CD4-positive, alpha-beta T cell treated with Interleukin-15 for 4 hours (primary cell): ENCODE measurements around the gene SPEM2.
A peak's percentile ranks its signal among the peaks of the same experiment; 100 is the strongest.

ENCODE experiments used
- DNase-seq: peaks from one replicate; pipeline ENCODE4 v3.0.0-alpha.2; 2020; ENCODE audit warnings: low spot score

SPEM2 gene

DNA sequence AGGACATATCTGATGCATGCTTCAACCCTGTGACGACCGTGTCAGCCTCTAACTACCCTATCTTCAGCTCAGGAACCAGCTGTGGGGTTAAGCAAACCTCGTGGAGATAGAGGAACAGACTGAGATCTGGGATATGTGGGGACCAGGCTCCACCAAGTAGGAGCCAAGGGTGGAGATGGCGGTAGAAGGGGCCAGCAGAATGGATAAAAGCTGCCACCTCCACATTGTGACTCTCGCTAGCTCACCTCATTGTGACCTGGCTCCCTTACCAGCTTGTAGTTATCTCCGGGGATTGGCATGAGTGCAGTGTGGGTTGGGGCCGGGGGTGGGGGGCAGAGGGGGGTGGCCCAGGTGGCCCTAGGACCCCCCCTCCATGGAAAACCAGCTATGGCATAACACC is at the start of gene SPEM2:
Gene SPEM2 (plus strand): TSS at position 301 of the 400 bp plus-strand sequence. CDS start 73 bp downstream, at position 374.
- no peak for DNase-seq

DNA sequence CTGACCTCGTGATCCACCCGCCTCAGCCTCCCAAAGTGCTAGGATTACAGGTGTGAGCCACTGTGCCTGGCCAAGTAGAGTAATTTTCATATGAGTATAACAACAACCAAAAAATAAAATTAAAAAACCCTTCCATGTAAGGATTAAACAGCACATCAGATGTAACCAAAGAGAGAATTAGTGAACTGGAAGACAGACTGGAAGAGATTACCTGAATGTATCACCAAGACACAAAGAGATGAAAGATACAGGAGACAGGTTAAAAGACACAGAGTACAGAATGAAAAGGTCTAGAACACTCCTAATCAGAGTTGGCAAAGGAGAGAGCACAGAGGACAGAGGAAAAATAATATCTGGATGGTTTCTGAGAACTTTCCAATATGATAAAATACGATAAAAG is 46.3 kb upstream of the SPEM2 start:
- no peak for DNase-seq

DNA sequence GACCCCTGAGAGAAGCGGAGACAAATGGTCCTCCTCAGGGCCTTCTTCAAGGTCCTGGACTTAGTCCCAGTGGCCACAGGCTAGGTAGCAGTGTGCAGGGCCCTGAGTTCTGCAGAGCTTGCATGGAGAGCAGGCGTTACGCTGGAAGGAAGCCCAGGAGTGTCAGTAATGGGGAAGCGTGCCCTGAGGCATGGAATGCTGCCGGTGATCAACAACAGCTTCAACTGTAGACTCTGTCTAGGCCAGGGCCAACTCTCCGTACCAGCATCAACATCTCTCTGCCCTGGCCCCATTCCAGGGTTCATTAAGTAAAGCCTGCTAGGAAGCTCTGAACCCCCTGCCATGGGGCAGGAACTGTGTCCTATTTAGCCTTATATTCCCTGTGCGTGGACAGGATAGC is 45.1 kb upstream of the SPEM2 start:
- DNase-seq = no peak

DNA sequence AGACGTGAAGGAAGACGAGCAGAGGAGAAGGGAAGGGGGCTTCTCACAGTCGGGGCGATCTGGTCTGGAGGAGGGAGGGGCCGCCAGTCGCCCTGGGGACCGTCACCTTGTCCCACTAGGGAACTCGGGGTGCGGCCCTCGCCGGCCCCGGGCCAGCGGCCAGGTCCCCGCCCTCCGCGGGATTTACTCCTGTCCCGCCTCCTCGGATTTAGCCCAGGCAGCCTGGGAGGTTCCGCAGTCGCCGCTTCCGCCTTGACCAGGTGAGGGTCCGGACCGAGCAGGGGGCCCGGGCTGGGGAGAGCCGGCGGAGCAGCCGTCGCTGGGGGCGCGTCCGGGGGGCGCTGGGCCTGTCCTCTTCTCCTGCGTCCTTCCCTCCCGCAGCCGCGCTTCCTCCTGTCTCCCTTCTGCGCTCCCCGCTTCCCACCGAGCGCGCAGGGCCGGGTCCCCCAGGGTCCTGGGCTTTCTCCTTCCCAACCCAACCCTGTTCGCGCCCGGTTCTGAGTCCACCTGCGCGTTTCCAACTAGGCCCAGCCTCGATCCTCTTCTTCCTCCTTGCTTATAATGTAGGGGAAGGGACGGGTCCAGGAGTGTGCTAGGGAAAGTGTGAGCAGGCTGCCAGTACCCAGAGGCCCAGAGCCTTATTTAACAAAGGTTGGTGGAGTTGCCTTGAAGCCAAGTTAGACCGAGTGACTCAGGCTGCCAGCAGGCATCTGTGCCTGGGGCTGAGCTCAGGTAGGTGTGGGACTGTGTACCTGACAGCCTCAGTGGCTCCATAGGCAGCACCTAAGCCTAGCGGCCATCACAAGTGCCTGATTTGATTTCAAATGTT is 44.3 kb upstream of the SPEM2 start, which contains the start of gene TNK1:
Gene TNK1 (plus strand): TSS at position 235 of the 829 bp plus-strand sequence. CDS start 1,838 bp downstream, outside the sequence.
- no peak for DNase-seq

DNA sequence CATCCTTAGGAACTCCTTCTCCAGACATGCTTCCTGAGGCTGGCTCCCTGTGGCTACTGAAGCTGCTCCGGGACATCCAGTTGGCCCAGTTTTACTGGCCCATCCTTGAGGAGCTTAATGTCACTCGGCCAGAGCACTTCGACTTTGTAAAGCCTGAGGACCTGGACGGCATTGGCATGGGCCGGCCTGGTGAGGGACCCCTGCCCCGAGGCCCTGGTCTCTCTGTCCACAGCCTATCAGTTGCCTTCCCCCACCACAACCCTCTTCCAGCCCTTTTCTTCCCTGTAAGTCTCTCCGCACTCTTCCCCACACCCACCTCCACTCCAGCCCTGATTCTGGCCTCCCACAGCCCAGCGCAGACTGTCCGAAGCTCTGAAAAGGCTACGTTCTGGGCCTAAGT is 42.5 kb upstream of the SPEM2 start:
- no peak for DNase-seq

DNA sequence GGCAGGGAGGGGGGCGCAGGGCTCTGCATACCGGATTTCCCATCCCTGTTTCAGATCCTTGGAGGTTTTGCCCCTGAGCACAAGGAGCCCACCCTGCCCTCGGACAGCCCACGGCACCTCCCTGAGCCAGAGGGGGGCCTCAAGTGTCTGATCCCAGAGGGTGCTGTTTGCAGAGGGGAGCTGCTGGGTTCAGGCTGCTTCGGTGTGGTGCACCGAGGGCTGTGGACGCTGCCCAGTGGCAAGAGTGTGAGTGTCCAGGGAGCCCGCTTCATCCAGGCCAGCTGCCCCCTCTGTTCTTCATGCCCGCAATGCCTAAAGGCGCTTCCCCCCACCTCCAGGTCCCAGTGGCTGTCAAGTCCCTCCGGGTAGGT is 42.1 kb upstream of the SPEM2 start:
- DNase-seq = no peak

DNA sequence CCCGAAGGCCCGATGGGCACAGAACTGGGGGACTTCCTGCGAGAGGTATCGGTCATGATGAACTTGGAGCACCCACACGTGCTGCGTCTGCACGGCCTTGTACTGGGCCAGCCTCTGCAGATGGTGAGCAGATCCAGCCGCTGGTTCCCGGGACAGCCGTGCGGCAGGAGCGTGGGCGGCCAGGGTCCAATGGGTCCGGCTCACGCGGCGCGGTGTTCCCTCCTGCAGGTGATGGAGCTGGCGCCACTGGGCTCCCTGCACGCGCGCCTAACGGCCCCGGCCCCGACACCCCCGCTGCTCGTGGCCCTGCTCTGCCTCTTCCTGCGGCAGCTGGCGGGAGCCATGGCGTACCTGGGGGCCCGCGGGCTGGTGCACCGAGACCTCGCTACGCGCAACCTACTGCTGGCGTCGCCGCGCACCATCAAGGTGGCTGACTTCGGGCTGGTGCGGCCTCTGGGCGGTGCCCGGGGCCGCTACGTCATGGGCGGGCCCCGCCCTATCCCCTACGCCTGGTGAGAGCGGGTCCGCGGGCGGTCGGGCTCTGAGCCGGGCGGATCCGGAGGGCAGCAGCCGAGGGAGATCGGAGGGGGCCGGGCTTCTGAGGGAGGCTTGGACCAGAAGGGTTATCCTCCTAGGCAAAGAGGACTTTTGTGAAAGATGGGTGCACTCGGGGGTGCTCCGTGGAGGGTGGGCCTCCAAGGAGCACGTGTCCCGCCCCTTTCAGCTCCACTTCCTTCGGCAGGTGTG is 41.5 kb upstream of the SPEM2 start:
- DNase-seq = peak; percentile 74

DNA sequence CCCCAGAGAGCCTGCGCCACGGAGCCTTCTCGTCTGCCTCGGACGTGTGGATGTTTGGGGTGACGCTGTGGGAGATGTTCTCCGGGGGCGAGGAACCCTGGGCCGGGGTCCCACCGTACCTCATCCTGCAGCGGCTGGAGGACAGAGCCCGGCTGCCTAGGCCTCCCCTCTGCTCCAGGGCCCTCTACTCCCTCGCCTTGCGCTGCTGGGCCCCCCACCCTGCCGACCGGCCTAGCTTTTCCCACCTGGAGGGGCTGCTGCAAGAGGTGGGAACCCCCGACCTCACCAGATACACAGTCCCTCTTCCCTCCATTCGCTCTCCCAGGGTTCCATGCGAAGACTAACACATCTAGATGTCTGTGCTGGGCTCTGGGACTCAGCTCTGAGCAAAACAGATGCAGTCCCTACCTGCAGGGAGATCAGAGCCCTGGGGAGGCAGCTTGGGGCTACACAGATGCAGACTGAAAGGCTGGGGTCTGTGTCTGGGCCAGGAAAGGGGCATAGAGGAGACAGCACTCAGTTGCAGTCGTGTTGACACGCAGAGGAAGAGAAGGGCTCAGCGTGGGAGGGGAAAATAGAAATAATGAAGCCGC is 40.8 kb upstream of the SPEM2 start:
- DNase-seq = no peak

DNA sequence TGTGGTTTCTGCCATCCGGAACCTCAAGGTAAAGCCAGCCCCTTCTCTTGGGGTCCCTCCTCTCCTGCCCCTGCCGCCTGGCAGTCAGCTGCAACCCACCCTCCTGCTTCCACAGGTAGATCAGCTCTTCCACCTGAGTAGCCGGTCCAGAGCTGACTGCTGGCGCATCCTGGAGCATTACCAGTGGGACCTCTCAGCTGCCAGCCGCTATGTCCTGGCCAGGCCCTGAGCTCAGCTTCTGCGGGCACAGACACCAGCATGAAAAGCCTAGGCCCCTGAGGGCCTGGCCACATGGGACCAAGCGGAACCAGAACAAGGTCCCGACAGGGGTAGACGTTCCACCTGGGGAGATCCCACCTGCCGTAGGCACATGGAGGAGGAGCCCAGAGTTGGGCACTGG is 36.6 kb upstream of the SPEM2 start:
- DNase-seq = no peak

DNA sequence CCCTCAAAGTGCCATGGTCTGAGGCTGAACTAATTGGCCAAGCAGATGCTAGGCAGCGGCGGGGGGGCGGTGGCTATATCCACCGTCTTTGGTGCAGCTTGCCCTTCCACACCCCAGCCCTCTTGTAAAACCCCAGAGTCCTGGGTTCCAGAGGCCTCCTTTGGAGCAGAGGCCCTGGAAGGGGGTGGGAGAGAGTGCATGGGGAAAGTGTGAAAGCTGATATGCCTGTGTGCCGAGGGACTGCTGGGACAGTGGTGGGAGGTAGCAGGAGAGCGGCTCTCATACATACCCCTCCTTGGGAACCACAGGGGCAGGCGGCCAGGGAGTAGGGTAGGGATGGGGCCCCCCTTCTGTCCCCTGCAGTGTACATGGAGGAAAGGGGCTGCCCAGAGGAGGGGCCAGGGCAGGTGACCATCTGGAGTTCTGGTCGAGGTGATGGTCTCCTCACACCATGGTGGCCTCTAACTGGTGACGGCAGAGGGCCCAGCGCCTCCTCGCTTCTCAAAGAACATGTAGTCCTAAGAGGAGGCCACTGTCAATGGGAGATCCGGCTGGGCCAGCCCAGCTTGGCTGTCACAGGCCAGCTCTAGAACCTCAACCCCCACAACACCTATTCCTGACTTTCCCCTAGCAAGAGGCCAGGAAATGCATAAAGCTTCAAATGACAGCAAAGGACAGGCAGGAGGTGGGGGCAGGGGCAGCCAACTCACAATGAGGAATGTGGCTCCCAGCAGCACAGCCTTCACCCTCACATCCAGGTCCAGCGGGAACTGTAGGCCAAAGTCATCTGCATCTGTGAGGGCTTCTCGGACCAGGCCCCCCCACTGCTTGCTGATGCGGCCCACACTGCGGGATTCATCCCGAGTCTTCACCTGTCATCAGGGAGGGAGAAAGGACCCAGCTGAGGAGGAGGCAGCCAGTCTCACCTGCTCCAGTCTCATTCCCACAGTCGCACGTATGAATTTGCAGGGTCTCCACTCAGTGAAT is 35.2 kb upstream of the SPEM2 start:
- no peak for DNase-seq

DNA sequence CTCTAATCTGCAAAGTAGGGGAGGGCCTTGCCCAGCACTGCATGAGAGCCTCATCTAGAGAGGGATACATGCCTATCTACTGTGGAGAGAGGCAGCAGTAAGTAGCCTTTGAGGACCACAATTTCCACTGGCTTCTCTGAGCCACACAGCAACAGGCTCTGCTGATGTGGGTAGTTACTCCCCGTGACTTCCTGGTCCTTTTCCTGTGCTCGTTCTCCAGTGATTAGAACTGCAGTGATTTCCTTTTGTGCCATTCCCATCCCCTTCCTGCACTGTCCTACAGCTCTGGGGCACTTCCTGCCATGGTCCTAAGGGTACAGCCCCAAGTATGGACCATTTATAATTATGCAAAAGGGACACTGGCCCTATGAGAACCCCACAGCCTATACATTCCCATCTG is 34.1 kb upstream of the SPEM2 start:
- no peak for DNase-seq

DNA sequence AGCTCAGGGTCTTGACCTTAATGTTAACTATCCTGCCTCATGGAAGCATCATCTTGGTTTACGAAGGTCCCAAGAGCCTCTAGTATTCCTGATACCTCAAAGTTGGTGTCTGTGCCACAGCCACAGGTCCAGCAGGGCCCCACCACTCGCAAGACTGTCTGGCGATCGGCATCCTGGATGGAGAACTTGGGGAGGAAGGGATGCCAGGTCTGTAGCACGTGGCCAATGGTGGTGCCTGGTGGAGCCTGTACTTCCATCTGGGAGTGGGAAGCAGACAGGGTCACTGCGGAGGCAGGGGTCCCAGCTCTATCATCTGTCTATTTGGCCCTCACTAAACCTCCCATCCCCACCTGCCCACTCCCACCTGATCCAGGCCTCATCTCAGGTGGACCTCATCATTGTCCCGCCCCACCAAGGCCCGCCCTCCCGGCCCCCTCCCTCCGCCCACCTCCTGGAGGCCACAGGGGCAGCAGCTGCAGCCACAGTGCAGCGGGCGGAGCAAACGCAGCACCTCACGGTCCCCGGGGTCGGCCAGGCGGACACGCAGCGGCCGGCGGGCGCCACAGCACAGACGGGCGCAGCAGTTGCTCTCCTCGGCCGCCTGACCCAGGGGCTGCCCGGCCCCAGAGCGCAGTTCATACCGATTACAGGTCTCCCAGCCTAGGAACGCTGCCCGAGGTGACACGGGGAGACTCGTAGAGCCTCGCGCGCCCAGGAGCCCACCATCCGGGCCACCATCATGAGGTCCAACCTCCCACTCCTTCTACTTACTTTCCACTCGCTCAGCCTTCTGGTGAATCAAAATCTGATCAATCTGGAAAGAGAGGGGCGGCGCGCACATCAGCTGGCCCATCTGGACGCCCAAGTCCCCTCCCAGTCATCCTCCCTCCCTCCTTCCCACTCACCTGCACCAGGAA is 32.5 kb upstream of the SPEM2 start:
- no peak for DNase-seq

DNA sequence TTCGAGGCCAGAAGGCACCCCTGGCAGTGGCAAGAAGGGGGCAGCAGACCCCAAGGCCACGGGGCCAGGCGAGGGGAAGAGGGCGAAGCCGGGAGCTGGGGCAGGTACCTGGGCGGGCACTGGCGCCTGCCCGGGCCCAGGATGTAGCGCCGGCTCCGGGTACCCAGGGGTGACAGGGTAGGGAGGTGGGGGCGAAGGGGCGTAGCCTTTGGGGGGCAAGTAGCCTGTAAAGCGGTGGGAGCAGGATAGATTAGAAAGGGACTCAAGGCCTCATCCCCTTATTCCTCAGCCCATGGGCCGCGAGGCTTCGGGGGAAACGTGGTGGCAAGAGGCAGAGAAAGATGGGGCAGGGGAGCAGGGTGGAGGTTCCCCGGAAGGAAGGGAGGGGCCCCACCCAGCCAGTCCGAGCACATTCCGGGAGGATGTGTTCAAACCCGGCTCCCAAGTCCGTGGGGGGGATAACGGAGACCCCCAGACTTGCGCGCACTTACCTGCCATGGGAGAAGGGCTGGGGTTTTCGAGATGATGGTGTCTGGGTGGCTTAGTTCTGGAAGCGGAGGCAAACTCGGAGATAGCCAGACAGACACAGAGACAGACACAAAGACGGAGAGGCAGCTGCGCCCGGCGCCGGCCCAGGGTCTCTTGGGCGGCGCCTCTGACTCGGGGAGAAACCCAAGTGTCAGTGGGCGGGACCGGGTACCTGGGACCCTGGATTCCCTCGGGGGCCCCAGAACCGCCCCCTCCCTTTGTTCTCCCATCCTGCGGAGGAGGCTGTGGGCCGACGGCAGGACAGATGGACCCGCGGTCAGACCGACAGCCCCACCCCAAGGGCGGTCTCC is 31.6 kb upstream of the SPEM2 start:
- peak; percentile 62 for DNase-seq

DNA sequence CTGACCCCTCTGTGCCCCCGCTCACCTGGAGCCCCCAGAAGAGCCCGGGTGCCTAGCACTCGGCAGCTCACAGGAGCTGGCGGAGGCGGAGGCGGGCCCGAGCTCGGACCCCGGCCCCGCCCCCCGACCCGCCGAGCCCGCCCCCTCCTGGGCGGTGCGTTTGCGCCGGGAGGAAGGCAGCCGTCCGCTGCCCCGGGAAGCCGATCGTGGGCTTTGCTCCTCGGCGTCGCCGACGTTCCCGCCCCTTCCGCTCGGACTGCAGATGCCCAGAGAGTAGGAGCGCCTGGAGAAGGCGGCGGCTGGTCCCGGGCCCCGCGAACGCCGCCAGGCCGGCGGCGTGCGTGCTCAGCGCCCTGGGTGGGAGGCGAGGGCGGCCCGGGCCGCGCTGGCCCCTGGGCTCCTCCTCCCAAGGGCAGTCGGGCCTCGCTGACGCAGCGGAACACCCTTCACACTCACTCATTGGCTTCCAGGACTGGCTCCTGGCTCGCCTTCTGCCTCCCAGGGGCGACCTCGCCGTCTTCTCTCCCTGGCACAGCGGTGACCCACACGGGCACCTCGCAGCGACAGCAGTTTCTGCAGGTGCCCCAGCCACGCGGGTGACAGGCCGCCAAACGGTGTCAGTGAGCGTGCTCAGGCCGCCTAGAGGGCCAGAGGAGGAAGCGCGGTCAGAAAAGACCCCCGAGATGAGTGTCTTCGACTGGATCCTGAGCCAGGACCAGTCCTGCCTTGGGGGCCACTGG is 30.8 kb upstream of the SPEM2 start, which contains the start of gene PLSCR3:
Gene PLSCR3 (minus strand): TSS at position 74 of the 740 bp plus-strand sequence. CDS start 415 bp downstream, outside the sequence.
- peak; percentile 79 for DNase-seq

DNA sequence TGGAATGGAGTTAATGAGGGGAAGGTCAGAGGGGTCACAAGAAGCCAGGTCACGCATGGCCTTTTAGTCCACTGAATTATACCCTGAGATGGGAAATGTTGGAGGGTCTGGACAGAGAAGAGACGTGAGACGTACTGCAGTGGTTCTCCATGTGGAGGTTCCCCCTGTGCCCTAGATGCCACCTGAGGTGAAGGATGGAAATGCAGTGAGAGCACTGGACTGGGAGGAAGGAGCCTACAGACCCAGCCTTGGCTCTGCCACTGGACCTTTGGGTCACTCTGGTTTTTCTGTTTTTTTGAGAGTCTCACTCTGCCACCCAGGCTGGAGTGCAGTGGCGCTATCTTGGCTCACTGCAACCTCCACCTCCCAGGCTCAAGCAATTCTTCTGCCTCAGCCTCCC is 29.3 kb upstream of the SPEM2 start:
- no peak for DNase-seq

DNA sequence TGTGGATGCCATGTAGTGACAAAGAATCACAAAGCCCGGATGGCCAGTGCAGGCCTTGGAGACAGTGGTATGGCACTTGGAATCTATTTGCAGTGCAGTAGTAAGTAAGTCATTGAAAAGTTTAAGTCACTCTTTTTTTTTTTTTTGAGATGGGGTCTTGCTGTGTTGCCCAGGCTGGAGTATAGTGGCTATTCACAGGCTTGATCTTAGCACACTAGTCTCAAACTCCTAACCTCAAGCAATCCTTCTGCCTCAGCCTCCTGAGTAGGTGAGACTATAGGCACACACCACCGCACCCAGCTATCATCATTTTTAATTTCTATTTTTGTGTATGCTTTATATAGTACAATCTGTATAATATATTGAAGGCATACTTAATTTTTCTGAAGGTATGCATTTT is 26.8 kb upstream of the SPEM2 start:
- no peak for DNase-seq

DNA sequence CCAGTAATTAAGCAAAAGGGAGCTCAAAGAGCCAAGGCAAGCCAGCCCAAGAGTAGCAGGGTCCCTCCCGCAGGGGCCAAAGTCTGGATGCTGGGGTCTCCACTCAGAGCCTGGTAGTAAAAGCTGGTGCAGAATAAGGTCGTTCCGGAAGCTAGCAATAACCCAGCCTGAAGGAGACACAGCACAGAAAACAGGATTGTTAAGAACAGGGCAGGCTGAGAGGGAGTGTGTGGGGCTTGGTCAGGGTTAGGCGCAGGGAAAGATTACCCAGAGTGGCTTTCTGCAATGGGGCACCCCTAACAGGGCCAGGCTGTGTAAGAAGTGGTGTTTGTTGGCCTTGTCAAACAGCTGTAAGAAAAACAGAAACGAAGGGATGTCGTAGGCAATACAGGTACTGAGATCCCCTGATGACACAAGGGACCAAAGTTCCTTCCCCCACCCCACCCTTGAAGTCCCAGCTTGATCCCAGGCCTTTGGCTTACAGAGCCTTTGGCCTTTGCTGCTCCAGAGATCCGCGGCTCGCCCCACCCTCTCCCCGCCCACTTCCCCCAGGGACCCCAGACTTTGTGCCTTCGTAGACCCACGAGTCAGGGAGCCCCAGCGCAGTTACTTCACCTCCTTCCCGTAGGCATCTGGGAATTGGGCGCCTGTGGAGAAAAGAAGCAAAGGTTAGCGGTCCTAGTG is 22.2 kb upstream of the SPEM2 start:
- no peak for DNase-seq

DNA sequence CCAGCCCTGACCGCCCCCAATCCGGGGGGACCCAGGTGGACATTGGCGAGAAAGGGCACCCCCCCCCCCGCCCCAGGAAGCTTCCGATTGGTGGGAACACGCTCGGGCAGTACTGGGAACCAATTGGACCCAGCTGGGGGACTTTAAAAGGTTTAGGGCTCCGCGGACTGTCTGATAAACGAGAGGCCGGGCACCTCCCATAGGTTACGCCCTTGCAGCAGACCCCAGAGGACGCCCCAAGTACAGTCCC is 21.8 kb upstream of the SPEM2 start:
- no peak for DNase-seq
